ENCODE measurements around the gene FGGY.

The FGGY gene

GRCh38 chr1:59352065-59352464 lies 55.2 kb downstream of the FGGY start:
- no peak overlapping the region for H3K4me3 ChIP-seq (ENCODE audit: low read depth, low read length)
- no peaks in the 10 kb centered on the region for H3K9me3 ChIP-seq (ENCODE audit: control insufficient read depth, insufficient read depth, low read depth, low read length)
- H3K4me1 ChIP-seq (ENCODE audit: control insufficient read depth, insufficient read depth, low read length) = no peaks in the 10 kb centered on the region
- TF ChIP-seq ZNF701 (tag by site-specific recombination; IDR thresholded peaks at IDR 0.05) = no peak
- TF ChIP-seq SCRT2 (tag by site-specific recombination; IDR thresholded peaks at IDR 0.05) = no peak
- no peak for TF ChIP-seq ZNF776 (tag by site-specific recombination; IDR thresholded peaks at IDR 0.05; ENCODE audit: borderline replicate concordance)
- TF ChIP-seq ZNF571 (tag by site-specific recombination; IDR thresholded peaks at IDR 0.05) = no peak
- TF ChIP-seq KLF9 (tag by site-specific recombination; IDR thresholded peaks at IDR 0.05; ENCODE audit: low read depth) = no peak
- TF ChIP-seq BCL11A (tag by site-specific recombination; IDR thresholded peaks at IDR 0.05; ENCODE audit: low read depth) = no peak
- TF ChIP-seq, protein P1, sequence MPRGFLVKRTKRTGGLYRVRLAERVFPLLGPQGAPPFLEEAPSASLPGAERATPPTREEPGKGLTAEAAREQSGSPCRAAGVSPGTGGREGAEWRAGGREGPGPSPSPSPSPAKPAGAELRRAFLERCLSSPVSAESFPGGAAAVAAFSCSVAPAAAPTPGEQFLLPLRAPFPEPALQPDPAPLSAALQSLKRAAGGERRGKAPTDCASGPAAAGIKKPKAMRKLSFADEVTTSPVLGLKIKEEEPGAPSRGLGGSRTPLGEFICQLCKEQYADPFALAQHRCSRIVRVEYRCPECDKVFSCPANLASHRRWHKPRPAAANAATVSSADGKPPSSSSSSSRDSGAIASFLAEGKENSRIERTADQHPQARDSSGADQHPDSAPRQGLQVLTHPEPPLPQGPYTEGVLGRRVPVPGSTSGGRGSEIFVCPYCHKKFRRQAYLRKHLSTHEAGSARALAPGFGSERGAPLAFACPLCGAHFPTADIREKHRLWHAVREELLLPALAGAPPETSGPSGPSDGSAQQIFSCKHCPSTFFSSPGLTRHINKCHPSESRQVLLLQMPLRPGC (tag by site-specific recombination; IDR thresholded peaks at IDR 0.05) = no peak
- TF ChIP-seq KLF1 (tag by site-specific recombination; IDR thresholded peaks at IDR 0.05) = no peak
- no peak for TF ChIP-seq ZNF623 (tag by site-specific recombination; IDR thresholded peaks at IDR 0.05)
- TF ChIP-seq, protein P2, sequence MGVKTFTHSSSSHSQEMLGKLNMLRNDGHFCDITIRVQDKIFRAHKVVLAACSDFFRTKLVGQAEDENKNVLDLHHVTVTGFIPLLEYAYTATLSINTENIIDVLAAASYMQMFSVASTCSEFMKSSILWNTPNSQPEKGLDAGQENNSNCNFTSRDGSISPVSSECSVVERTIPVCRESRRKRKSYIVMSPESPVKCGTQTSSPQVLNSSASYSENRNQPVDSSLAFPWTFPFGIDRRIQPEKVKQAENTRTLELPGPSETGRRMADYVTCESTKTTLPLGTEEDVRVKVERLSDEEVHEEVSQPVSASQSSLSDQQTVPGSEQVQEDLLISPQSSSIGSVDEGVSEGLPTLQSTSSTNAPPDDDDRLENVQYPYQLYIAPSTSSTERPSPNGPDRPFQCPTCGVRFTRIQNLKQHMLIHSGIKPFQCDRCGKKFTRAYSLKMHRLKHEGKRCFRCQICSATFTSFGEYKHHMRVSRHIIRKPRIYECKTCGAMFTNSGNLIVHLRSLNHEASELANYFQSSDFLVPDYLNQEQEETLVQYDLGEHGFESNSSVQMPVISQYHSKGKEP (tag by site-specific recombination; IDR thresholded peaks at IDR 0.05) = no peak
- TF ChIP-seq KLF7 (tag by site-specific recombination; IDR thresholded peaks at IDR 0.05; ENCODE audit: borderline replicate concordance) = no peak
- no peak for TF ChIP-seq ZIC2 (tag by site-specific recombination; IDR thresholded peaks at IDR 0.05)
- TF ChIP-seq ZNF155 (tag by site-specific recombination; IDR thresholded peaks at IDR 0.05) = no peak
- TF ChIP-seq HOXA7 (CRISPR knock-in tag; IDR thresholded peaks at IDR 0.05; ENCODE audit: borderline replicate concordance) = no peak
- TF ChIP-seq SCRT1 (tag by site-specific recombination; IDR thresholded peaks at IDR 0.05; ENCODE audit: borderline replicate concordance) = no peak
- no peak for TF ChIP-seq PRDM2 (tag by site-specific recombination; IDR thresholded peaks at IDR 0.05; ENCODE audit: borderline replicate concordance)
- TF ChIP-seq ZNF48 (tag by site-specific recombination; IDR thresholded peaks at IDR 0.05) = no peak
- no peak for TF ChIP-seq ZNF555 (tag by site-specific recombination; conservative IDR thresholded peaks at IDR 0.05)
- TF ChIP-seq ZNF510 (tag by site-specific recombination; IDR thresholded peaks at IDR 0.05; ENCODE audit: insufficient replicate concordance) = no peak
- no peak for TF ChIP-seq ZBTB8A (tag by site-specific recombination; IDR thresholded peaks at IDR 0.05)
- POLR2A ChIA-PET = no interaction called here
- no peaks in the 10 kb centered on the region for H3K36me3 ChIP-seq (ENCODE audit: control insufficient read depth in 2 of 2, insufficient read depth in 1 of 2, low read length in 2 of 2)
- CTCF ChIA-PET = interaction anchor here (0.5 kb wide), 1 partner anchor 45 kb away, joined by 3 read pairs; no protein-coding TSS in a partner anchor
- H3K27ac ChIP-seq (ENCODE audit: extremely low read depth, low read depth, low read length) = no peak overlapping the region

Data from HEK293 (cell line).